Measurements from ENCODE around the gene GOPC. TPM values are rescaled to one million over a fixed set of nuclear protein-coding genes. Genes with fewer than 3 reads are reported as not detected.

GOPC gene
- total RNA-seq, 1 donor from 2014 or later, result 31.8 TPM

DNA sequence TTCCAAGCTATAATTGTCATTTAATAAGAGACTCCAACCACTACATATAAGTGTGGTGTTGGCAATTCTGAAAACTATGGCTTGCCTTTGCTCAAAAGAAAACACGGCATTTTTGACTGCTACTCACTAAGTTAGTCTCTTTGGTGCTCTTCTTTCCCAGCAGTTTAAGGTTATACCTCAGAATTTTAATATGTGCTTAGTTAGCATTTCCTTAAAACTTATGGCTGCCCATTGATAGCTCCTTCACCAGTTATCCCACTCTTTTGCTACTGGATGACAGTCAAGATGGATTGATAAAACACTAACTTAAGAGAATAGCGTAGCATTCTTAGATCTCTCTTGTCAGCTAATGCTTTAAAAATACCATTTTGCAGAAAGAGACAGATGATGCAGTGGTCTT is 34.1 kb downstream of the GOPC start:
- Histone ChIP-seq H3K36me3 (ENCODE audit: control insufficient read depth in 3 of 3, insufficient read depth in 3 of 3, low read length in 3 of 3) (peaks cover 0 to 48% (median 29%) of the 10 kb centered on the region in 3 donors), H3K9me3 (ENCODE audit: control insufficient read depth in 3 of 3, low read length in 3 of 3) (no peaks in the 10 kb centered on the region), H3K27me3 (ENCODE audit: control insufficient read depth in 3 of 3, insufficient read depth in 3 of 3, low read length in 3 of 3) (no peaks in the 10 kb centered on the region), H3K27ac (ENCODE audit: low read depth, low read length) (no peak overlapping the region), H3K4me1 (ENCODE audit: control insufficient read depth in 3 of 3, insufficient read depth in 3 of 3, low read length in 3 of 3) (no peaks in the 10 kb centered on the region), H3K9ac (ENCODE audit: low read depth in 1 of 3, low read length in 3 of 3) (no peak overlapping the region), H3K4me3 (ENCODE audit: low read length in 3 of 3) (no peak overlapping the region)

DNA sequence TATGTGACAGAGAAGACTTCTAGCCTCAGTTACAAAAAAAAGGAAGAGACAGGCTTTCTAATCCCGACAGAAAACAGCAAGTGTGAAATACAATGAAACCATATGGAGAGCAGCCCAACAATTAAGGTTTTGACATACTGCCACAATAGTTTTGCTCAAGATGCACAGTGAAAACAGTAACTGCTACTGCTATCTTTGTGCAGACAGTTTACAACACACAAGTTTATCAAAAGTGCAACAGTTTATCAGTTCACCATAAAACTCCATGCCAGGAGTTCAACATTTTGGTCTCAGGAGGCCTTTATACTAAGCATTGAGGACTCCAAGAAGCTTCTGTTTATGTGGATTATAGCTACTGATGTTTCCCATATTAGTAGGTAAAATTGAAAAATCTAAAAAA is 37.6 kb downstream of the GOPC start:
- Histone ChIP-seq H3K4me1 (ENCODE audit: control insufficient read depth in 3 of 3, insufficient read depth in 3 of 3, low read length in 3 of 3) (no peaks in the 10 kb centered on the region), H3K36me3 (ENCODE audit: control insufficient read depth in 3 of 3, insufficient read depth in 3 of 3, low read length in 3 of 3) (peaks cover 0 to 36% (median 24%) of the 10 kb centered on the region in 3 donors), H3K27ac (ENCODE audit: low read depth, low read length) (no peak overlapping the region), H3K9me3 (ENCODE audit: control insufficient read depth in 3 of 3, low read length in 3 of 3) (no peaks in the 10 kb centered on the region), H3K9ac (ENCODE audit: low read depth in 1 of 3, low read length in 3 of 3) (no peak overlapping the region), H3K4me3 (ENCODE audit: low read length in 3 of 3) (no peak overlapping the region), H3K27me3 (ENCODE audit: control insufficient read depth in 3 of 3, insufficient read depth in 3 of 3, low read length in 3 of 3) (no peaks in the 10 kb centered on the region)

DNA sequence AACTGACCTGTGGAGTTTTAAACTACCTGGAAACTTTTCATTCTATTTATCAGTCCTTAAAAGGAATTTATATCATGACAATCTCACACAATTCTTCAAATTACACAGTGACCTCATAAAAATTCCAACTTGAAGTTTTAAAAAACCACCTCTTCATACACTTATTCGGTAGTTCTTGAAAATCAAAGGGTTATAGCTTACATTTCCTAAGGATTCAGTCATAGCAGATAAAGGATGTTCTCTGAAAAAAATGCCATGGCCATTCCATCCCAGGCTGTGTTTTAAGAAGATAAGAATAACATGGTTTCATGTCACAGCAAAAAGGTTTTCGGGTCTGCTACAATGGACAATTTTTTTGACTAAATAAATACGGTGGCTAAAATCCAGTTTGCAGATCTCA is 41.2 kb downstream of the GOPC start:
- Histone ChIP-seq H3K27ac (ENCODE audit: low read depth, low read length) (no peak overlapping the region), H3K4me1 (ENCODE audit: control insufficient read depth in 3 of 3, insufficient read depth in 3 of 3, low read length in 3 of 3) (no peaks in the 10 kb centered on the region), H3K27me3 (ENCODE audit: control insufficient read depth in 3 of 3, insufficient read depth in 3 of 3, low read length in 3 of 3) (no peaks in the 10 kb centered on the region), H3K4me3 (ENCODE audit: low read length in 3 of 3) (no peak overlapping the region), H3K9ac (ENCODE audit: low read depth in 1 of 3, low read length in 3 of 3) (no peak overlapping the region), H3K36me3 (ENCODE audit: control insufficient read depth in 3 of 3, insufficient read depth in 3 of 3, low read length in 3 of 3) (peaks cover 0 to 14% (median 10%) of the 10 kb centered on the region in 3 donors), H3K9me3 (ENCODE audit: control insufficient read depth in 3 of 3, low read length in 3 of 3) (no peaks in the 10 kb centered on the region)

DNA sequence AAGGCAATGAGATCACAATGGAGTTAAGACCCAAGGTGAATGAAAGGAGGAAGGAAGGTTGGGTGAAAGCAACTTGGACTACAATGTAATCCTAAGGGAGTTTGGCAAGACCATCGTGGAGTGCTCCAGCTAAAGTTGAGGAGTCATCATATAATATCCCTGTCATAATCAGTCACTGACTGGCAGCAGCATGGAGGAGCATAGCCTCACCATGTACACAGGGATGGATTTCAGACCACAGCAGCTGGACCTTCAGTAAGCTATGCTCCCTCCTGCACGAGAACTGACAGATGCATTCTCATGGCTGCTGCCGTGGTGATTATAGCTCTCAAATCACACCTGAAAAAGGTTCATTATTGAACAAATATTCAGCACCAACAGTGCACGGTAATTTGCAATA is 43.0 kb downstream of the GOPC start:
- Histone ChIP-seq H3K9ac (ENCODE audit: low read depth in 1 of 3, low read length in 3 of 3) (no peak overlapping the region), H3K4me1 (ENCODE audit: control insufficient read depth in 3 of 3, insufficient read depth in 3 of 3, low read length in 3 of 3) (peaks cover 0 to 4% (median 0%) of the 10 kb centered on the region in 3 donors), H3K36me3 (ENCODE audit: control insufficient read depth in 3 of 3, insufficient read depth in 3 of 3, low read length in 3 of 3) (peaks cover 0 to 8% (median 6%) of the 10 kb centered on the region in 3 donors), H3K27ac (ENCODE audit: low read depth, low read length) (no peak overlapping the region), H3K9me3 (ENCODE audit: control insufficient read depth in 3 of 3, low read length in 3 of 3) (no peaks in the 10 kb centered on the region), H3K4me3 (ENCODE audit: low read length in 3 of 3) (no peak overlapping the region), H3K27me3 (ENCODE audit: control insufficient read depth in 3 of 3, insufficient read depth in 3 of 3, low read length in 3 of 3) (no peaks in the 10 kb centered on the region)

DNA sequence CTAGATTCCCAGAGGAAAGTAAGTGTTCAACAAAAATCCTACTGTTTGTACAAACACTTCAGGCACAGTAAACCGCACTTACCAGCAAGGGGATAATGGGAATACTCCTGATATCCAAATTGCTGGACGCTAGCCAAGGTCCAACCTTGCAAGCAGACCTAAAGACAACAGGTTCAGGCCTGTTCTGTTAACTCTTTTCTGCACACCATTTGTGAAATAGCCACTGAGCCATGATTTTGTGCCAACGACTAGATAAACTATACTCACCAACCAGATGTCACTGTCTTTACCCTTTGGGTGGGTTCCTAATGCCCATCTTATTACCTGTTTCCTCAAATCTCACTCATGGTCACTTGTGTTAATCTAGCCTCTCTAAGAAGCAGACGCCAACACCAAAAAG is 43.5 kb downstream of the GOPC start:
- Histone ChIP-seq H3K4me3 (ENCODE audit: low read length in 3 of 3) (no peak overlapping the region), H3K4me1 (ENCODE audit: control insufficient read depth in 3 of 3, insufficient read depth in 3 of 3, low read length in 3 of 3) (peaks cover 0 to 4% (median 0%) of the 10 kb centered on the region in 3 donors), H3K9ac (ENCODE audit: low read depth in 1 of 3, low read length in 3 of 3) (no peak overlapping the region), H3K27me3 (ENCODE audit: control insufficient read depth in 3 of 3, insufficient read depth in 3 of 3, low read length in 3 of 3) (no peaks in the 10 kb centered on the region), H3K27ac (ENCODE audit: low read depth, low read length) (no peak overlapping the region), H3K9me3 (ENCODE audit: control insufficient read depth in 3 of 3, low read length in 3 of 3) (no peaks in the 10 kb centered on the region), H3K36me3 (ENCODE audit: control insufficient read depth in 3 of 3, insufficient read depth in 3 of 3, low read length in 3 of 3) (peaks cover 0 to 6% (median 5%) of the 10 kb centered on the region in 3 donors)

DNA sequence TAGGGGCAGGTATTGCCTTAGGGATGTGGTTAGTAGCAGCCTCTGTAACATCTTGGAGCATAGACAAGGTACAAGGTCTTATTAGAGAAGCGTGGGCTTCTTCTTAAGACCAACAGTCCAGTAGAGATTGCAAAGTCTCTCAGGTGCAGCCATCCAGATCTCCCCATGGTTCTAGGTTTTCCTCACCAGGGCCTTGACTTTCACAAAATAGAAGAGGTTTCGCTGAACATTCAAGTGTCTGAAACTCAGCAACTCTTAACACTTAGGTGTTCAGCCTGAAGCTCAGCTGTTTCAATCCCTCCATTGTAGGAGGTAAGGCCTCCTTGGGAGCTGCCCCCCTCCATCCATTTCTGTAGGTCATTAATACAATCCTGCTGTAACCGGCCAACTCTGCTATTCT is 44.4 kb downstream of the GOPC start:
- Histone ChIP-seq H3K9ac (ENCODE audit: low read depth in 1 of 3, low read length in 3 of 3) (no peak overlapping the region), H3K27me3 (ENCODE audit: control insufficient read depth in 3 of 3, insufficient read depth in 3 of 3, low read length in 3 of 3) (no peaks in the 10 kb centered on the region), H3K27ac (ENCODE audit: low read depth, low read length) (no peak overlapping the region), H3K4me1 (ENCODE audit: control insufficient read depth in 3 of 3, insufficient read depth in 3 of 3, low read length in 3 of 3) (peaks cover 0 to 4% (median 0%) of the 10 kb centered on the region in 3 donors), H3K9me3 (ENCODE audit: control insufficient read depth in 3 of 3, low read length in 3 of 3) (no peaks in the 10 kb centered on the region), H3K36me3 (ENCODE audit: control insufficient read depth in 3 of 3, insufficient read depth in 3 of 3, low read length in 3 of 3) (peaks cover 0 to 5% (median 2%) of the 10 kb centered on the region in 3 donors), H3K4me3 (ENCODE audit: low read length in 3 of 3) (no peak overlapping the region)

DNA sequence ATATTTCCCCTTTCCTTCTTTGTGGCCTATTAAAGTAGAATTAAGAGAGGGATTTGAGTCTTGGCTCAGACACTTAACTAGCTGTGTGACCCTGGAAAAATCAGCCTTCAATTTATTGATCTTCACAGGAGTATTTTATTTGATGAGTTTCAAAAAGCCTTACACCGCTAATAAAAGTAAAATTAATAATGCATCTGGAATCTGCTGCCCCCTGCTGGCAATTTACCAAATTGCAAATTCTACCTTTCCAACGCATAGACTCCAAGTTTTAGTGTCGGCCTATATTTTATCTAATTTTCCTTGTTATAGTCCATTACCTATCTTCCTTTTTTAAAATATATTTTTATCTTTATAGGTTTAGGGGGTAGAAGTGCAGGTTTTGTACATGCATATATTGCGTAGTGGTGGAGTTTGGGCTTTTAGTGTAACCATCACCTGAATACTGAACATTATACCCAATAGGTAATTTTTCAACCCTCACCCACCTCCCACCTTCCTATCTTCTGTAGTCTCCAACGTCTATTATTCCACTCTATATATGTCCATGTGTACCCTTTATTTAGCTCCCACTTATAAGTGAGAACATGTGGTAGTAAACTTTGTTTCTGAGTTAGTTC is 46.3 kb downstream of the GOPC start:
- Histone ChIP-seq H3K4me3 (ENCODE audit: low read length in 3 of 3) (no peak overlapping the region), H3K36me3 (ENCODE audit: control insufficient read depth in 3 of 3, insufficient read depth in 3 of 3, low read length in 3 of 3) (peaks cover 0 to 2% (median 0%) of the 10 kb centered on the region in 3 donors), H3K9me3 (ENCODE audit: control insufficient read depth in 3 of 3, low read length in 3 of 3) (no peaks in the 10 kb centered on the region), H3K27ac (ENCODE audit: low read depth, low read length) (no peak overlapping the region), H3K27me3 (ENCODE audit: control insufficient read depth in 3 of 3, insufficient read depth in 3 of 3, low read length in 3 of 3) (no peaks in the 10 kb centered on the region), H3K4me1 (ENCODE audit: control insufficient read depth in 3 of 3, insufficient read depth in 3 of 3, low read length in 3 of 3) (peaks cover 0 to 4% (median 0%) of the 10 kb centered on the region in 3 donors), H3K9ac (ENCODE audit: low read depth in 1 of 3, low read length in 3 of 3) (no peak overlapping the region)

DNA sequence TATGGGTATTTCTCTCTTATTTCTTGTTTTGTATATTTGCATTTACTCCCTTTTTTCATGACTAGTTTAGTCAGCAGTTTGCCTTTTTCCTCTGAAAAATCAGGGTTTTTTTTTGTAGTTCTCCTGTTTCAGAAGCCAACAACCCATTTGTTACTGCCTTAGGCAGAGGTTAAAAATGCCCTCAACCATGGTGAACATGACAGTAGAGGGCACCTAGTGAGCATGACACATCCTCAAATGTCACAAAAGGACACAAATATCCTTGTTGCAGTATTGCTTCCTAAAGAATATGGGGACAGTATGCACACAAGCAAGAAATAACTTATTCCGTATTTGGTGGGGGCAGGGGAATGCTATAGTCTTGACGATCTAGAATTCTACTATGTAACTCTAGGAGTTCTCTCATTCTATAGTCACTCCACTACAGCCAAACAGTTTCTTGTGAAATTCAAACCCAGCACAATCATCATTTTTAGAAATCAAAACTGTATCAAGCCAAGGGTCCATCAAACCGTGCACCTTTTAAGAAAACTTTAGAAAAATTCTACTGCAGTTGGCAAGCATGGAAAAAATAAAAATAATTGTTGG is 47.0 kb downstream of the GOPC start:
- Histone ChIP-seq H3K27me3 (ENCODE audit: control insufficient read depth in 3 of 3, insufficient read depth in 3 of 3, low read length in 3 of 3) (no peaks in the 10 kb centered on the region), H3K4me1 (ENCODE audit: control insufficient read depth in 3 of 3, insufficient read depth in 3 of 3, low read length in 3 of 3) (peaks cover 0 to 4% (median 0%) of the 10 kb centered on the region in 3 donors), H3K9ac (ENCODE audit: low read depth in 1 of 3, low read length in 3 of 3) (no peak overlapping the region), H3K9me3 (ENCODE audit: control insufficient read depth in 3 of 3, low read length in 3 of 3) (no peaks in the 10 kb centered on the region), H3K27ac (ENCODE audit: low read depth, low read length) (no peak overlapping the region), H3K36me3 (ENCODE audit: control insufficient read depth in 3 of 3, insufficient read depth in 3 of 3, low read length in 3 of 3) (peaks cover 0 to 2% (median 0%) of the 10 kb centered on the region in 3 donors), H3K4me3 (ENCODE audit: low read length in 3 of 3) (no peak overlapping the region)

DNA sequence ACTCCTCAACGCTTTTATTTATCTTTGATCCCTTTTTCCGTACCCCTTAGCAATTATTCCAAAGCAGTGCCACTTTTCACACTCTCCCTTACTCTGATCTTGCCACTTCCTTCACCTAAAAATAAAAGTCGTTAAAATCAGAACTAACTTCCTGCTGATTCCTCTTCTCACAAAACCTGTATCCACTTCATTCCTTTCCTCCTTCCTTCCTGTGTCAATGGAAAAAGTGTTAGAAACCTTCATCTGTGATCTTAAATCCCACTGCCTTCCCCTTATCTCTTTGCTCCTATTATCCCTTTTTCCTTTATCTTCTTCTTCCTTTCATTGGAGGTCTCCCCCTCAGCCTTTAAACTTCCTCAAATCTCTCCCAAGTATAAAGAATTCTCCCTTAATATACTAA is 49.2 kb downstream of the GOPC start:
- Histone ChIP-seq H3K9ac (ENCODE audit: low read depth in 1 of 3, low read length in 3 of 3) (no peak overlapping the region), H3K36me3 (ENCODE audit: control insufficient read depth in 3 of 3, insufficient read depth in 3 of 3, low read length in 3 of 3) (no peaks in the 10 kb centered on the region), H3K4me3 (ENCODE audit: low read length in 3 of 3) (no peak overlapping the region), H3K27me3 (ENCODE audit: control insufficient read depth in 3 of 3, insufficient read depth in 3 of 3, low read length in 3 of 3) (no peaks in the 10 kb centered on the region), H3K4me1 (ENCODE audit: control insufficient read depth in 3 of 3, insufficient read depth in 3 of 3, low read length in 3 of 3) (peaks cover 4 to 14% (median 10%) of the 10 kb centered on the region in 3 donors), H3K9me3 (ENCODE audit: control insufficient read depth in 3 of 3, low read length in 3 of 3) (no peaks in the 10 kb centered on the region), H3K27ac (ENCODE audit: low read depth, low read length) (no peak overlapping the region)

DNA sequence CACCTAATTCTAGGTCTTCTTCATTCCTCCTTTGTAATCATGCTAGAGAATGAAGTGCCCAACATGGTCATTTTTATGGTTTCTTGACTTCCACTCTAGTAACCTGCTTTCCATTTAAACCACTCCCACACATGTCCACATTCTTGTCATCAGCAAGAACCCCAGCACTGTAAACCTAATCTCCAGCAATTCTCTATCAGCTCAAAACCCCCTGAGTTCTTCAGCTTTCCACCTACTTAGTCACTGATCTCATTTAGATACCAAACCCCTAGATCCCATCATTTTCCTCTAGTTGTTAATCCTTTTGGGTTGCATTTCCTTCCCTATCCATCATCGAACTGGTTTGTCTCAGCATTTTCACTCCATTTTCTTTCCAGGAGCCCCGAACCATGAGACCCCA is 49.7 kb downstream of the GOPC start:
- Histone ChIP-seq H3K36me3 (ENCODE audit: control insufficient read depth in 3 of 3, insufficient read depth in 3 of 3, low read length in 3 of 3) (no peaks in the 10 kb centered on the region), H3K9ac (ENCODE audit: low read depth in 1 of 3, low read length in 3 of 3) (no peak overlapping the region), H3K27ac (ENCODE audit: low read depth, low read length) (no peak overlapping the region)

More for the DNA sequence above, 49.7 kb downstream of the GOPC start:
- no peaks in the 10 kb centered on the region for H3K9me3 ChIP-seq (ENCODE audit: control insufficient read depth in 3 of 3, low read length in 3 of 3)
- no peaks in the 10 kb centered on the region for H3K27me3 ChIP-seq (ENCODE audit: control insufficient read depth in 3 of 3, insufficient read depth in 3 of 3, low read length in 3 of 3)
- no peak overlapping the region for H3K4me3 ChIP-seq (ENCODE audit: low read length in 3 of 3)
- H3K4me1 ChIP-seq (ENCODE audit: control insufficient read depth in 3 of 3, insufficient read depth in 3 of 3, low read length in 3 of 3), result peaks cover 7 to 17% (median 15%) of the 10 kb centered on the region in 3 donors
